ENCODE results near the gene SURF2.

Gene SURF2

DNA sequence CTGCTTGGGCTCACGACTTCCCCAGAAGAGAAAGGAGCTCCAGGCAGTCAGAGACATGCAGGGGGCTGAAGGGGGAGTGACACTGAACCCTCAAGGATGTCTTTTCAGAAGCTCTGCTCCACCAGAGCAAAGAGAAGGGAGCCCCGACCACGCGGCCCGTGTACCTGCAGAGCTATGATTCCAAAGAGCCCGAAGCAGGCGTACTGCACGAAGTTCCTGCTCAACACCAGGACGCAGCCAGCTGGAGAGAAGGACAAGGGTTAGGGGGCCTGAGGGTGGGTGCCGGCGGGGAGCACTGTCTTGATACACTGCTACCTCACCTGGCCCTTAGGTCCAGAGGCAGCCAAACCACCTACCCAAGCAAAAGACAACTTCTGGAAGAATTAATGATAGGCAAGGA lies 10.1 kb downstream of the SURF2 start:
- DNase-seq (ENCODE audit: low read depth): no peak
- no peak overlapping the region for H3K4me3 ChIP-seq (ENCODE audit: low read depth, low read length)
- TF ChIP-seq, protein P1, sequence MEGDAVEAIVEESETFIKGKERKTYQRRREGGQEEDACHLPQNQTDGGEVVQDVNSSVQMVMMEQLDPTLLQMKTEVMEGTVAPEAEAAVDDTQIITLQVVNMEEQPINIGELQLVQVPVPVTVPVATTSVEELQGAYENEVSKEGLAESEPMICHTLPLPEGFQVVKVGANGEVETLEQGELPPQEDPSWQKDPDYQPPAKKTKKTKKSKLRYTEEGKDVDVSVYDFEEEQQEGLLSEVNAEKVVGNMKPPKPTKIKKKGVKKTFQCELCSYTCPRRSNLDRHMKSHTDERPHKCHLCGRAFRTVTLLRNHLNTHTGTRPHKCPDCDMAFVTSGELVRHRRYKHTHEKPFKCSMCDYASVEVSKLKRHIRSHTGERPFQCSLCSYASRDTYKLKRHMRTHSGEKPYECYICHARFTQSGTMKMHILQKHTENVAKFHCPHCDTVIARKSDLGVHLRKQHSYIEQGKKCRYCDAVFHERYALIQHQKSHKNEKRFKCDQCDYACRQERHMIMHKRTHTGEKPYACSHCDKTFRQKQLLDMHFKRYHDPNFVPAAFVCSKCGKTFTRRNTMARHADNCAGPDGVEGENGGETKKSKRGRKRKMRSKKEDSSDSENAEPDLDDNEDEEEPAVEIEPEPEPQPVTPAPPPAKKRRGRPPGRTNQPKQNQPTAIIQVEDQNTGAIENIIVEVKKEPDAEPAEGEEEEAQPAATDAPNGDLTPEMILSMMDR (IDR thresholded peaks at IDR 0.05; ENCODE audit: insufficient read depth, low read depth, low read length, missing control alignments): no peak

DNA sequence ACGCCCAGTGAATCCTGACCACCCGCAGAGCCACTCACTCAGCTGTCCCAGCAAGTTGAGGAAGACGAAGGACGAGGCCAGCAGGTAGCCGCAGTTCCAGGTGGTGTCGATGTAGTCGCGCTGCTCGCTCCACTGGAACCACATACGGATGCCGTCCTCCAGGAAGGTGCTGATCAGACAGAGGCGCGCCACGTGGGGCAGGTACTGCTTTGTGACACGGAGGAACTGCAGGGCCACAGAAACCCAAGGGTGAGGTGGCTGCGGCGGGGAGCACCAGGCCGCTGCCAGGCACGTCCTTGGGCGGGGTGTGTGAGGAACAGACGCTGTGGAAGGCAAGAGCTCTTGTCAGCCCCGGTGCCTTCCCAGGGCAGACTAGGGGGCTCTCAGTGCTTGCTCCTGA lies 10.9 kb downstream of the SURF2 start:
- TF ChIP-seq, protein P1 (IDR thresholded peaks at IDR 0.05; ENCODE audit: insufficient read depth, low read depth, low read length, missing control alignments): no peak
- H3K4me3 ChIP-seq (ENCODE audit: low read depth, low read length): no peak overlapping the region
- DNase-seq (ENCODE audit: low read depth): no peak

DNA sequence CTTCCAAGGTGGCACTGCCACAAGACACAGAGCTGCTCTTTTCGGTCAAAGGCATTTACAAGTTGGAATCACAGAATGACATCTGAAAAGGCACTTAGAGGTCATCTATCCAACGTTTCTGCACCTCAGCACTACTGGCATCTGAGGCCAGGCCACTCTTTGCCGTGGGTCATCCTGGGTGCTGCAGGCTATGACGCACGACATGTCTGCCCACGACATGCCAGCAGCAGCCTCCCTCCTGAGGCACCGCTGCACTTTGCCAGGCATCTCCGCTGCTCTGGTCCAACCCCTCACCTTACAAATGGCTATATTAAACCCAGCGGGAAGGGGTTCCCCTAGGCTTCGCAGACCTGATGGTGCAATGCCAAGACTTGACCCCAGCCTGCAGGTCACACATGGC lies 11.4 kb downstream of the SURF2 start:
- H3K4me3 ChIP-seq (ENCODE audit: low read depth, low read length): no peak overlapping the region
- DNase-seq (ENCODE audit: low read depth): no peak
- TF ChIP-seq, protein P1 (IDR thresholded peaks at IDR 0.05; ENCODE audit: insufficient read depth, low read depth, low read length, missing control alignments): no peak

DNA sequence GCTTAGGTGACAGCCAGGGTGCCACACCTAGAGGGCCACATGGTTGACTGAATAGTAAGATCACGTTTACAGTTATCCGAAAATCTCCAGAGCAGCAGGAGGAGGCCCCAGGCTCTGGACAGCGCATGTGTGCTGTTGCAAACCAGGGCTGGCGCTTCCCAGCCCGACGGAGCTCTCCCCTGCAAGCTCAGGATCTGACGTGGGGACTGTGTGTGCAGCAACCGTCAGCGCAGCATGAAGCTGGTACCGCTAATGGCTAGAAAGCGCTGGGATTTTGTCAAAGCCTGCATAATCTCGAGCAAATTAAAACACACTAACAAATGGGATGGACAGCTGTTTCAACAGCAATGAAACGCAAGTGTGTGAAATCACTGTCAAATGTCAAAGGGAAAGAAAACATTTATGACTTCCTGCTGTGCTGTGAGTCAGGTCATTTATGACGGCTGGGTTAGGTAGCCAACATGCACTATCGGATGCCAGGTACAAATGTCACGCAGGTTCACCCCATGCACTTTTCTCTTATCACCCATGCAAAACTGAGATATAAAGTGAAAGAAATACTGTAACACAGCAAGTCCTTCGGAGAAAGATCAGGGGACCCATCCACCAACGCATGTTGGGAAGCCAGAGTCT lies 12.0 kb downstream of the SURF2 start:
- TF ChIP-seq, protein P1 (IDR thresholded peaks at IDR 0.05; ENCODE audit: insufficient read depth, low read depth, low read length, missing control alignments): no peak
- no peak for DNase-seq (ENCODE audit: low read depth)
- no peak overlapping the region for H3K4me3 ChIP-seq (ENCODE audit: low read depth, low read length)

DNA sequence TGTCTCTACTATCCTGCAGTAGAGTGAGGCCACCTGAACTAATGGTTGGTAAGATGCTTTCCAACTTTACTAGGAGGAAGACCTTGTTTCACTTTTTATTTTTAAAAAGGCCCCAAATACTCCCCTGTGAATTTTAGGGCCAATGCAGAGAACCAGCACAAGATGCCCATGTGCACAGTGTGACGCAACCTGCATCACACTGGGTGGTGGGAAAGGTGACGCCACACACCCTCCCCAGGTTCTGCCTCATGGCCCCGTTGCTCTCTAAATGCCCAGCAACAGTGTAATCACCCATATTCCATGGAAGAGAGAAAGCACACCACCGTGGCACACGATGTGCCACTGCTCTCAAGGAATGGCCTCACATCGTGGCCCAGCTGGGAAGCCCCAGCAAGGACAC lies 13.1 kb downstream of the SURF2 start:
- DNase-seq (ENCODE audit: low read depth): no peak
- H3K4me3 ChIP-seq (ENCODE audit: low read depth, low read length): no peak overlapping the region
- TF ChIP-seq, protein P1 (IDR thresholded peaks at IDR 0.05; ENCODE audit: insufficient read depth, low read depth, low read length, missing control alignments): no peak

DNA sequence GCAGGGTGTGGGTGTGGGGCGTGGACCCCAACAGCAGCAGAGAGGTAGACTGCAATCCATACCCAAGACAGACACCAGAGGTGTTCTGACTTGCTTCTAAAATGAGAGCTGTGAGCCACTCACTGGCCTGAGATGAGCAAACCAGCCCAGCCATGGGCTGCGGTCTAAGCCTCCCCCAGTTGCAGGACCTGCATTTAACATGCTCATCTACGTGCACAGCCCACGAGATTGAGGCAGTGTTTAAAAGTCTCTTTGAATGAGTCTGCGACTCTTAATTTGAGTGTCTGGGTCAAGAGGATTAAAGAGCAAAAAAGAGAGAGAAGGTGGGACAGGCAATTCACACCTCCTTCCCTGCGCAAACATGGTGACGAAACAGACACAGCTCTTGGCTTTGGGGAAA lies 13.6 kb downstream of the SURF2 start:
- H3K4me3 ChIP-seq (ENCODE audit: low read depth, low read length): no peak overlapping the region
- TF ChIP-seq, protein P1 (IDR thresholded peaks at IDR 0.05; ENCODE audit: insufficient read depth, low read depth, low read length, missing control alignments): no peak
- no peak for DNase-seq (ENCODE audit: low read depth)

DNA sequence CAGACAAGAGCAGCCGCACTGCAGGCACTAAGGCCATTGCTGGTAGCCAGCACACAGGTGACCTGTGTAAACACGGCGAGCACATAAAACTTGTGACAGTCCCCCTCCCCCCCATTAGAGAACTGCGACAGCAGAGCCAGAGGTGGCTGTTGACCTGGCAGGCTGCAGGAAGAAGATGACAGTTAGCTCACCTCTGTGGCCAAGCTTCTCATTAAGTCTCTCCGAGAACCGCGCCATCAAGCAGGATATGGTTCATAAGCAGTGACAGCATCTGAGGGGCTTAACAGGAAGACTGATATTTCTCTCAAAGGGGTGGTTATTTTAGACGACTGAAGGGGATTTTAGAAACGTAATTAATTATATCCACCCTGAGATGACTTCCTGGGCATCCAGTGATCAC lies 14.3 kb downstream of the SURF2 start:
- no peak for DNase-seq (ENCODE audit: low read depth)
- no peak overlapping the region for H3K4me3 ChIP-seq (ENCODE audit: low read depth, low read length)
- TF ChIP-seq, protein P1 (IDR thresholded peaks at IDR 0.05; ENCODE audit: insufficient read depth, low read depth, low read length, missing control alignments): no peak
